Right forelimb (tissue), 1 donor: Measurements from ENCODE around the gene PPBP.
"Not testable (repeated sequence)": the region's sequence is repeated elsewhere in the genome, so short reads cannot be mapped to it uniquely, and the experiment has no call there.

ENCODE experiments used
- DNase-seq: peaks from one replicate; pipeline ENCODE4 v3.0.0-alpha.2; 2018

Gene PPBP

GRCh38 chr4:73991742-73992000 is 3.7 kb upstream of the PPBP start:
- DNase-seq, result no peak

GRCh38 chr4:73990988-73991741 is 3.2 kb upstream of the PPBP start:
- DNase-seq, result no peak

GRCh38 chr4:73989928-73990327 is 1.9 kb upstream of the PPBP start:
- DNase-seq, result no peak

GRCh38 chr4:73989031-73989430 is 1.0 kb upstream of the PPBP start:
- no peak for DNase-seq

GRCh38 chr4:73985528-73985852 is 2.5 kb downstream of the PPBP start:
- no peak for DNase-seq

GRCh38 chr4:73984736-73985527 is 3.1 kb downstream of the PPBP start:
- DNase-seq, result no peak

GRCh38 chr4:73981175-73981574 is 6.8 kb downstream of the PPBP start:
- DNase-seq, result not testable (repeated sequence)

- DNase-seq, result no peak
Observed at GRCh38 chr4:73979407-73979957, 8.5 kb downstream of the PPBP start.

GRCh38 chr4:73978886-73979285 is 9.1 kb downstream of the PPBP start:
- no peak for DNase-seq

GRCh38 chr4:73976716-73977115 is 11.3 kb downstream of the PPBP start:
- no peak for DNase-seq

- DNase-seq, result no peak
Observed at GRCh38 chr4:73976217-73976616, 11.8 kb downstream of the PPBP start.

GRCh38 chr4:73974352-73974751 is 13.6 kb downstream of the PPBP start:
- DNase-seq, result no peak

GRCh38 chr4:73970945-73971344 is 17.0 kb downstream of the PPBP start:
- DNase-seq, result no peak

GRCh38 chr4:73970011-73970410 is 18.0 kb downstream of the PPBP start:
- DNase-seq, result no peak

GRCh38 chr4:73967866-73968265 is 20.1 kb downstream of the PPBP start:
- no peak for DNase-seq

- DNase-seq, result no peak
Observed at GRCh38 chr4:73964862-73965611, 23.0 kb downstream of the PPBP start.

- no peak for DNase-seq
Observed at GRCh38 chr4:73962724-73963123, 25.3 kb downstream of the PPBP start.

GRCh38 chr4:73959041-73959440 is 28.9 kb downstream of the PPBP start:
- not testable (repeated sequence) for DNase-seq

GRCh38 chr4:73952352-73952751 is 35.6 kb downstream of the PPBP start:
- no peak for DNase-seq

- not testable (repeated sequence) for DNase-seq
Observed at GRCh38 chr4:73950376-73950920, 37.5 kb downstream of the PPBP start.

GRCh38 chr4:73948990-73949706 is 38.8 kb downstream of the PPBP start:
- DNase-seq, result no peak

GRCh38 chr4:73948291-73948690 is 39.7 kb downstream of the PPBP start:
- no peak for DNase-seq
